HG02610 (cell line): ENCODE results near the gene DHODH.
"Not testable (repeated sequence)": the region's sequence is repeated elsewhere in the genome, so short reads cannot be mapped to it uniquely, and the experiment has no call there.

Experiments
- ATAC-seq: cut with Tn5 transposase; IDR thresholded peaks from one replicate; pipeline ENCODE4 v1.9.1; 2021; ENCODE audit warnings: mild to moderate bottlenecking, moderate library complexity; ENCODE audit not compliant: unreplicated experiment

The DHODH gene

GRCh38 chr16:72008424-72009216 lies at the start of gene DHODH:
TSS of gene DHODH (plus strand) at chr16:72008744. CDS start at chr16:72008765, 21 bp downstream.
- peak; percentile 99 for ATAC-seq

GRCh38 chr16:71961066-71962039 lies 47.2 kb upstream of the DHODH start:
- peak; percentile 81 for ATAC-seq

GRCh38 chr16:71963125-71963875 lies 45.2 kb upstream of the DHODH start:
- ATAC-seq, result no peak

- no peak for ATAC-seq
Measured at GRCh38 chr16:71965223-71965622, 43.3 kb upstream of the DHODH start.

GRCh38 chr16:71966932-71967331 lies 41.6 kb upstream of the DHODH start:
- no peak for ATAC-seq

GRCh38 chr16:71969353-71969752 lies 39.2 kb upstream of the DHODH start:
- ATAC-seq, result no peak

GRCh38 chr16:71971571-71971970 lies 37.0 kb upstream of the DHODH start:
- no peak for ATAC-seq

GRCh38 chr16:71972356-71972755 lies 36.2 kb upstream of the DHODH start:
- ATAC-seq, result no peak

- ATAC-seq, result no peak
Measured at GRCh38 chr16:71973001-71973400, 35.5 kb upstream of the DHODH start.

GRCh38 chr16:71974068-71974818 lies 34.3 kb upstream of the DHODH start:
- ATAC-seq, result no peak

- no peak for ATAC-seq
Measured at GRCh38 chr16:71985262-71985974, 23.1 kb upstream of the DHODH start.

- ATAC-seq, result no peak
Measured at GRCh38 chr16:71986131-71986530, 22.4 kb upstream of the DHODH start.

- ATAC-seq, result no peak
Measured at GRCh38 chr16:71995038-71995437, 13.5 kb upstream of the DHODH start.

GRCh38 chr16:71997578-71997977 lies 11.0 kb upstream of the DHODH start:
- ATAC-seq, result not testable (repeated sequence)

GRCh38 chr16:72001180-72001874 lies 7.2 kb upstream of the DHODH start:
- ATAC-seq, result no peak

GRCh38 chr16:72002619-72003018 lies 5.9 kb upstream of the DHODH start:
- ATAC-seq, result no peak

- not testable (repeated sequence) for ATAC-seq
Measured at GRCh38 chr16:72008065-72008423, 500 bp upstream of the DHODH start.

- no peak for ATAC-seq
Measured at GRCh38 chr16:72009779-72010178, 1.2 kb downstream of the DHODH start.

- ATAC-seq, result no peak
Measured at GRCh38 chr16:72012607-72013006, 4.1 kb downstream of the DHODH start.
